Body of pancreas (tissue), 4 donors: ENCODE measurements around the gene RHD. TPM values are rescaled to one million over a fixed set of nuclear protein-coding genes. Genes with fewer than 3 reads are reported as not detected.
"Not testable (repeated sequence)": the region's sequence is repeated elsewhere in the genome, so short reads cannot be mapped to it uniquely, and the experiment has no call there.

Source experiments
- ATAC-seq: fragments of 150-250 bp; one replicate; pipeline ENCODE4 v1.9.1; 2016
- DNase-seq, 4 donors: peaks; one replicate each; pipeline ENCODE4 v3.0.0-alpha.2; 2019
- H3K27ac ChIP-seq, 4 donors: fragments of 200-600 bp; sonication (generic); 1 replicate in 3 of 4; 2 replicates in 1 of 4; pipeline versions ENCODE4 v1.5.1 to v1.6.1; 2016 to 2019; ENCODE audit warnings: mild to moderate bottlenecking in 1 of 4, mixed read lengths in 1 of 4, moderate library complexity in 1 of 4
- H3K27me3 ChIP-seq, 2 donors: fragments of 200-600 bp; sonication (generic); one replicate each; pipeline ENCODE4 v1.6.0; 2016; ENCODE audit warnings: mild to moderate bottlenecking in 1 of 2
- H3K36me3 ChIP-seq, 2 donors: fragments of 200-600 bp; sonication (generic); replicated peaks in 1 of 2; 2 replicates each; pipeline ENCODE4 v1.5.1; 2016; ENCODE audit warnings: low read depth in 2 of 2; ENCODE audit not compliant: insufficient read depth in 1 of 2
- H3K4me1 ChIP-seq: fragments of 200-600 bp; sonication (generic); one replicate; pipeline ENCODE4 v1.6.0; 2016
- H3K4me3 ChIP-seq, 2 donors: fragments of 200-600 bp; sonication (generic); 1 replicate in 1 of 2; 2 replicates in 1 of 2; pipeline ENCODE4 v1.5.1; 2016 to 2019
- H3K9me3 ChIP-seq, 3 donors: fragments of 200-600 bp; sonication (generic); 1 replicate in 2 of 3; 2 replicates in 1 of 3; pipeline ENCODE4 v1.5.1; 2016
- WGBS, 2 donors: methylation state at CpG; one replicate each; pipeline ENCODE4 v1.1.5; 2017; 5-methylcytosine and 5-hydroxymethylcytosine counted together
- intact Hi-C: fragments of 100-400 bp; cut with DNase I; formaldehyde crosslinking; loops from one replicate; pipeline ENCODE4 v1.15.1; 2023
- total RNA-seq, 2 donors: library from RNA; depleted of rRNA; stranded (reverse); fragments of >200 nt; gene quantifications; one replicate each; pipeline ENCODE4 v1.1.0, GENCODE V29; 2016

The RHD gene
- total RNA-seq, 2 donors from 2014 or later = not detected

DNA sequence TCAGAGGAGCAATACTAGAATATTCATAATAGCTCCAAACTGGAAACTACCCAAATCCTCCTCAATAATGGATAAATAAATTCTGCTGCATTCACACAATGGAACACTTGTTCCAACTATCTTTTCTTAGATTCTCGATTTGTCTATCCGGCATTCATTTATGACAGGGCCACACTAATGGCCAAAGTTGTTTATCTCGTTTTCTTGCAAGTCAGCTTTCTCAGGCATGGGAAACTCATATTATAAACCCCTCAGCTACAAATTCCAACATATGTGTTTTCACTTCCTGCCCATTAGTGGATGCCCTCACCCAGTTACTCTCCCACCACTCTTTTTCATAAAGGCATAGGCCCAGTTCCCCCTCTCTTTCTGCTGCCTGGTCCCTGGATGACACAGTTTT lies 106.1 kb downstream of the RHD start:
- H3K9me3 ChIP-seq, H3K27ac ChIP-seq, H3K4me3 ChIP-seq, H3K27me3 ChIP-seq, intact Hi-C loops, H3K36me3 ChIP-seq, H3K4me1 ChIP-seq, ATAC-seq, DNase-seq: not testable (repeated sequence)
- 64 to 77% methylated on average over 3 of the region's 3 CpGs for whole genome bisulfite sequencing, 2 donors

Other genes starting within 250 kb of the RHD start
- gene SYF2, start 40.0 kb upstream of the RHD start, total RNA-seq = 10 to 100 TPM; 25.7 to 48.5 TPM
- gene RSRP1, start 25.1 kb upstream of the RHD start, total RNA-seq = 100 to 1,000 TPM in 1 of 2 donors, 10 to 100 TPM in 1; 94.4 to 158 TPM
- gene TMEM50A, start 65.8 kb downstream of the RHD start, total RNA-seq = 10 to 100 TPM; 38.4 to 57.7 TPM
- under 1 TPM in 1 of 2 donors, not detected in 1; 0.26 TPM for gene RHCE, start 148.3 kb downstream of the RHD start, total RNA-seq
- 10 to 100 TPM; 21.3 to 23.4 TPM for gene MACO1, start 158.4 kb downstream of the RHD start, total RNA-seq